ENCODE data around the gene CCDC197.

The CCDC197 gene

DNA sequence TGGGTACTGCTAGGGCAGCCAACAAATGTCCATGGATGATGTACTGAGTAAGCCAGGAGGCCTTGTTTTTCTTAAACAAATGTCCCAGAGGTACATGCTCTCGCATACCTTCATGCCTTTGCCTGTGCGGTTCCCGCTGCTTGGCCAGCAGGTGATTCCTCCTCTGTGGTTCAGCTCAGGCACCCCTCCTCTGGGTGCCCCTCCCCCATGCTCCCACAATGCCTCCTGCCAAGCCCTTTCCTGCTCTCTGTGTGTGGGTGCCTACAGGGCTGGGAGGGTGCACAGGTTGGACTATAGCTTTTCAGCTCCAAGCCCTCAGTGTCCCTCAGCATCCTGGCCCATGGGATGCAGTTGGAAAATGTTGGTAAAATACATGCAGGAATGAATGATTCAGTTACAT, 44.3 kb upstream of the CCDC197 start:
- Histone ChIP-seq H3K36me3 (ENCODE audit: low read depth) (no peaks in the 10 kb centered on the region), H3K27me3 (ENCODE audit: insufficient read depth, poor library complexity, severe bottlenecking) (no peaks in the 10 kb centered on the region), H3K27ac (ENCODE audit: poor library complexity, severe bottlenecking) (no peak overlapping the region), H3K4me3 (ENCODE audit: severe bottlenecking) (no peak overlapping the region), H3K4me1 (ENCODE audit: insufficient read depth, poor library complexity, severe bottlenecking) (no peaks in the 10 kb centered on the region), H3K9me3 (ENCODE audit: severe bottlenecking) (no peaks in the 10 kb centered on the region)
- TF ChIP-seq, protein P1, sequence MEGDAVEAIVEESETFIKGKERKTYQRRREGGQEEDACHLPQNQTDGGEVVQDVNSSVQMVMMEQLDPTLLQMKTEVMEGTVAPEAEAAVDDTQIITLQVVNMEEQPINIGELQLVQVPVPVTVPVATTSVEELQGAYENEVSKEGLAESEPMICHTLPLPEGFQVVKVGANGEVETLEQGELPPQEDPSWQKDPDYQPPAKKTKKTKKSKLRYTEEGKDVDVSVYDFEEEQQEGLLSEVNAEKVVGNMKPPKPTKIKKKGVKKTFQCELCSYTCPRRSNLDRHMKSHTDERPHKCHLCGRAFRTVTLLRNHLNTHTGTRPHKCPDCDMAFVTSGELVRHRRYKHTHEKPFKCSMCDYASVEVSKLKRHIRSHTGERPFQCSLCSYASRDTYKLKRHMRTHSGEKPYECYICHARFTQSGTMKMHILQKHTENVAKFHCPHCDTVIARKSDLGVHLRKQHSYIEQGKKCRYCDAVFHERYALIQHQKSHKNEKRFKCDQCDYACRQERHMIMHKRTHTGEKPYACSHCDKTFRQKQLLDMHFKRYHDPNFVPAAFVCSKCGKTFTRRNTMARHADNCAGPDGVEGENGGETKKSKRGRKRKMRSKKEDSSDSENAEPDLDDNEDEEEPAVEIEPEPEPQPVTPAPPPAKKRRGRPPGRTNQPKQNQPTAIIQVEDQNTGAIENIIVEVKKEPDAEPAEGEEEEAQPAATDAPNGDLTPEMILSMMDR (IDR thresholded peaks at IDR 0.05; ENCODE audit: poor library complexity, severe bottlenecking) = no peak
- DNase-seq (ENCODE audit: low spot score) (no peak), ATAC-seq (ENCODE audit: low read depth) (no peak)

DNA sequence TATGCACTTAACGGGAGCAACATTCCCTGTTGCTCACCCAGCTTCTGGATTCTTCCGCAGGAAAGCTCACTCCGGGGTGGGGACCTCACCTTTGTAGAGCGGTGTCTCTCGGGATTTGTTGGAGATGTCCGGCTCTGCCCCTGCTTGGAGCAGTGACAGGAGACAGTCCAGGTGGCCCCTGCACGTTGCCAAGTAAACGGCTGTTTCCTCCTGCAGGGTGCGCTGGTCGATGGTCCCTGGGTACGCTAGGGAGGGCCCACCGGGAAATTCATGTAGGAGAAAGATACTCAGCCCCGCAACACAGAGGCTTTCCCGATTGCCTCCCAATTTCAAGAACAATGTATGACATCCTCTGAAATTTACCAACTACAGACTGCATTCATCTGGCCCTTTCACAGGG, 43.8 kb upstream of the CCDC197 start:
- TF ChIP-seq, protein P1 (IDR thresholded peaks at IDR 0.05; ENCODE audit: poor library complexity, severe bottlenecking) = no peak
- Histone ChIP-seq H3K9me3 (ENCODE audit: severe bottlenecking) (no peaks in the 10 kb centered on the region), H3K4me1 (ENCODE audit: insufficient read depth, poor library complexity, severe bottlenecking) (no peaks in the 10 kb centered on the region), H3K27ac (ENCODE audit: poor library complexity, severe bottlenecking) (no peak overlapping the region), H3K36me3 (ENCODE audit: low read depth) (no peaks in the 10 kb centered on the region), H3K27me3 (ENCODE audit: insufficient read depth, poor library complexity, severe bottlenecking) (no peaks in the 10 kb centered on the region), H3K4me3 (ENCODE audit: severe bottlenecking) (no peak overlapping the region)
- DNase-seq (ENCODE audit: low spot score) (no peak), ATAC-seq (ENCODE audit: low read depth) (no peak)

DNA sequence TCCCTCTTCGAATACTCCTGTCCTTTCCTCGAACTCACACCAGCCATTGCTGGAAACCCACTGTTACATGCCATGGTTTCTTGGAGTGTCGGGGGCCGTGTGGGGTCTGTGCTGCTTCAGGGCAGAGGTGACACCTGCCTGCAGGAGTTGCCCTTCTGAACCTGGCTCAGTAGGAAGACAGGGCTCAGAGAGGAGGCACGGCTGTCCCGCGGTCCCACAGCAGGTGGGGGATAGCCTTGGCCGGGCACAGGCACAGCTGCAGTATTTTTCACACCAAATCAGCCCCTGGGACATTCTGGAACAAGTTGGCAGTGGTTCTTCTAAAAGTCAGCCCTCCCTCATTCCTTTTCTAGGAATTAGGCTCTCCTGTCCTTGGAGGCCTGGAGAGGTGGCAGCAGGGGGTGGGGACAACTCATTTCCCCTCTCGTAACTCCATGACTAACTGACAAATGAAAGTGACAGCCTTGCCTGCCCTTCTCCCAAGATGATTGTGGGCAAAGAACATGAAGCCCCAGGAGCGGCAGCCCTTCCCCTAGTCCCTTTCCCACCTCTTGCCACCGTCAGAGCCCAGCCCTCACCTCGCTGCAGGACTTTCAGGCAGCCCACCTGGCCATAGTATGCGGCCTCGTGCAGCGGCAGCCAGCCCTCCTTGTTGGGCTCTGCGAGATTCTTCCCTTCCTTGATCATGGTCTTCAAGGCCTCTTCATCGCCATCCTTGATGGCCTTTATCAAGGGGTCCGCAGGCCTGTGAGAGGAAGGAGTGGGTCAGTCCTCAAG, 43.2 kb upstream of the CCDC197 start:
- Histone ChIP-seq H3K9me3 (ENCODE audit: severe bottlenecking) (no peaks in the 10 kb centered on the region), H3K27ac (ENCODE audit: poor library complexity, severe bottlenecking) (no peak overlapping the region), H3K4me3 (ENCODE audit: severe bottlenecking) (no peak overlapping the region), H3K27me3 (ENCODE audit: insufficient read depth, poor library complexity, severe bottlenecking) (no peaks in the 10 kb centered on the region), H3K36me3 (ENCODE audit: low read depth) (no peaks in the 10 kb centered on the region), H3K4me1 (ENCODE audit: insufficient read depth, poor library complexity, severe bottlenecking) (peaks cover 1% of the 10 kb centered on the region)
- TF ChIP-seq, protein P1 (IDR thresholded peaks at IDR 0.05; ENCODE audit: poor library complexity, severe bottlenecking) = no peak
- no peak for ATAC-seq (ENCODE audit: low read depth)
- DNase-seq (ENCODE audit: low spot score) = no peak

DNA sequence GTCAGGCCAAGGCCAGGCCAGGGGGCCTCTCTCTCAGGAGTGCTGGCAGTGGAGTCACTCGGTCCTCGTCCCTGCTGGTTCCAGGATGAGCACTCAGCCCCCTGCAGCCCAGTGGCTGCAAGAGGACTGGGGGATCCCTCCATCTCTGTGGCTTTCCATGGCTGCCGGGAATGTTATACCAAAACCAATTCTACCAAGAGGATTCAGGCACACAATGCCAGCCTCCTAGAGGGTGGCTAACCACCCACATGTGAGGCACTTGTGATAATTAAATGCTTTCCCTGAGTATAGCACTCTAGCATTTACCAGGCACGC, 42.6 kb upstream of the CCDC197 start:
- peaks cover 6% of the 10 kb centered on the region for H3K4me1 ChIP-seq (ENCODE audit: insufficient read depth, poor library complexity, severe bottlenecking)
- H3K36me3 ChIP-seq (ENCODE audit: low read depth) = no peaks in the 10 kb centered on the region
- TF ChIP-seq, protein P1 (IDR thresholded peaks at IDR 0.05; ENCODE audit: poor library complexity, severe bottlenecking) = no peak
- no peak overlapping the region for H3K4me3 ChIP-seq (ENCODE audit: severe bottlenecking)
- no peaks in the 10 kb centered on the region for H3K27me3 ChIP-seq (ENCODE audit: insufficient read depth, poor library complexity, severe bottlenecking)
- H3K9me3 ChIP-seq (ENCODE audit: severe bottlenecking) = no peaks in the 10 kb centered on the region
- no peak overlapping the region for H3K27ac ChIP-seq (ENCODE audit: poor library complexity, severe bottlenecking)
- DNase-seq (ENCODE audit: low spot score) = no peak
- ATAC-seq (ENCODE audit: low read depth) = no peak
